ENCODE results near the gene MFAP5. TPM values are rescaled to one million over a fixed set of nuclear protein-coding genes. Genes with fewer than 3 reads are reported as not detected.

The MFAP5 gene
- total RNA-seq, 2 experiments from 2014 or later = not detected

DNA sequence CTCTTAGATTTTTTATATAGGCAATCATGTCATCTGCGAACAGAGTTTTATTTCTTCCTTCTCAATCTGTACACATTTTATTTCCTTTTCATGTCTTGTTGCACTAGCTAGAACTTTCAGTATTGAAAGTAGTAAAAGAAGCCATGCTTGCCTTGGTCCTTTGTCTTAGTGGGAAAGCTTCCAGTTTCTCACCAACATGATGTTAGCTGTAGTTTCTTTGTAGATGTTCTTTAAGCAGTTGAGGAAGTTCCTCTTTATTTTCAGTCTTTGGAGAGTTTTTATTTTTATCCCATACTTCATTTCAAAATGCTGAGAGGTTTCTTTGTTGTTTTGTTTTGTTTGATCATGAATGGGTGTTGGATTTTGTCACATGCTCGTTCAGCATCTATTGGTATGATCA, 22.4 kb upstream of the MFAP5 start:
- H3K4me3 Mint-ChIP-seq = no peak overlapping the region
- DNase-seq = no peak
- H3K9me3 Mint-ChIP-seq = no peaks in the 10 kb centered on the region
- peaks cover 4% of the 10 kb centered on the region for H3K4me1 Mint-ChIP-seq
- no peak overlapping the region for H3K27ac Mint-ChIP-seq
- no peaks in the 10 kb centered on the region for H3K36me3 Mint-ChIP-seq
- no peaks in the 10 kb centered on the region for H3K27me3 Mint-ChIP-seq

GRCh38 chr12:8681129-8681884, 18.7 kb upstream of the MFAP5 start:
- DNase-seq = no peak
- H3K4me1 Mint-ChIP-seq = peaks cover 4% of the 10 kb centered on the region
- H3K27me3 Mint-ChIP-seq = peaks cover 3% of the 10 kb centered on the region
- H3K9me3 Mint-ChIP-seq = no peaks in the 10 kb centered on the region
- H3K36me3 Mint-ChIP-seq = no peaks in the 10 kb centered on the region
- H3K4me3 Mint-ChIP-seq = no peak overlapping the region
- H3K27ac Mint-ChIP-seq = no peak overlapping the region

DNA sequence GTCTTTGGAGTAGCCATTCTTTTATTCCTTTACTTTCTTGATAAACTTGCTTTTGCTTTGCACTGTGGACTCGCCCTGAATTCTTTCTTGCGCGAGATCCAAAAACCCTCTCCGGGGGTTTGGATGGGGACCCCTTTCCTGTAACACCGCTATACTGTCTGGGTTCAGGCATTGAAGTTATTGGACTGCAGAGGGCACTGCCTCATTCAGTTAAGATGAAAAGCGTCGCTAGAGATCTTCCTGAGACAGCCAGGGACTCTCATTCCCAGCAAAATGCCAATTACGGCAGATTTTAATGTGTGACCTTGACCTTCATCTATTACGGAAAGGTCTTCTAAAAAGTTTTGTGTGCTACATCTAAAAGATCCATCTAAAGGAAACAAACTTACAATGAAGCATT, 17.9 kb upstream of the MFAP5 start:
- Mint-ChIP-seq H3K9me3 (no peaks in the 10 kb centered on the region), H3K4me3 (no peak overlapping the region), H3K36me3 (no peaks in the 10 kb centered on the region), H3K4me1 (peaks cover 4% of the 10 kb centered on the region), H3K27ac (no peak overlapping the region), H3K27me3 (peaks cover 3% of the 10 kb centered on the region)
- DNase-seq = no peak

DNA sequence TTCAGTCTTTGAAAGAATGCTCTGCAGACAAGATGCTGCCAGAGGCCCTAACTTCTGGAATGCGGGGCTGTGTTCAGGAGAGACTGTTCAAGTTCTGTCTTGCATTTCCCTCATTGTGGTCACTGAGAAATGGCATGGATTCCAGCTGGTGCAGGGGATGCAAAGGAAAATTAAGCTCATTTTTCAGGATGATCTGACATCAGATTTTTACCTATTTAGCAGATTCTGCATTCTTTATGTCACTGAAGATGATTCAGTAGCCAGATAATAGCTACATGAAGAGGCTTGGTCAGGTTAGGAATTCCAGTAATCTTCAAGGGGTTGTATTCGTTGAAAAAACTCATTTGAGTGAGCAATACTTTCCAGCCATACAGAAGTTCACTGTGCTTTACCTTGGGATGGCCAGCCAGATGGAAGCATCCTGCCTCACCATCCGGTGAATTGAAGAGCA, 16.1 kb upstream of the MFAP5 start:
- Mint-ChIP-seq H3K9me3 (no peaks in the 10 kb centered on the region), H3K4me3 (no peak overlapping the region), H3K4me1 (peaks cover 6% of the 10 kb centered on the region), H3K27me3 (peaks cover 3% of the 10 kb centered on the region), H3K36me3 (no peaks in the 10 kb centered on the region), H3K27ac (no peak overlapping the region)
- no peak for DNase-seq

DNA sequence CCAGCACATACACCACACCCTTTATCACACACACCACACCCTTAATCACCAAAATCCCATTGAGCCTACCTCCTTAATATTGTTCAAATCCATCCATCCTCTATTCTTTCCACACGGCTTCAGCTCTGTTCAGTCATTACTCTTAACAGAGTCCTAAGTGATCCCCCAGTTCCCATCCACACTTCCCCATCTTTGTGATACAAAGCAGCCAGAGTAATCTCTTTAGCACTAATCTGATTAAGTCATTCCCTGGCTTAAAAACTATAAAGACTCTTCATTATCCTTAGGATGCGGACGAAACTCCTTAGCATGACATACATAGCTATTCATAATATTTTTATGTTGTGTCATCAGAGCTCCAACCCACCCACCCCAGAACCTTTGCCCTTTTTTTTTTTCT, 14.7 kb upstream of the MFAP5 start:
- no peak overlapping the region for H3K4me3 Mint-ChIP-seq
- H3K27me3 Mint-ChIP-seq = peaks cover 3% of the 10 kb centered on the region
- H3K9me3 Mint-ChIP-seq = no peaks in the 10 kb centered on the region
- no peak for DNase-seq
- no peaks in the 10 kb centered on the region for H3K36me3 Mint-ChIP-seq
- H3K27ac Mint-ChIP-seq = no peak overlapping the region
- H3K4me1 Mint-ChIP-seq = peaks cover 6% of the 10 kb centered on the region

DNA sequence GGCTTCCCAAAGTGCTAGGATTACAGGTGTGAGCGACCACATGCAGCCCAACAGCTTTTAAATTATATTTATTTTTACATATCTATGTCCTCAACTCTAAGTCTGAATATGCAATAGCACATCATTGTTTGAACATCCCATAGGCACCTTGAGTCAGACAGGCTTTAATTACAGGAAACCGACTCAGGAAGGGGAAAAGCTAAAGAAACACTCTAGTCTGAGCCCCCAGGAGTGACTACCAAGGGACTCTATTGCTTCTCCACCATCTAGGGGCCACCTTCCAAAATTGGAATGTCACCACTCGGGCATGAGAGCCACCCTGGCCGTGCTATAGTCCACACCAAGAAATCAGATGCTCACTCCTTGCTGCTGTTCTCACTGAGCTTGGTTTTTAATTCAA, 14.0 kb upstream of the MFAP5 start:
- no peak overlapping the region for H3K27ac Mint-ChIP-seq
- H3K27me3 Mint-ChIP-seq = peaks cover 3% of the 10 kb centered on the region
- H3K4me1 Mint-ChIP-seq = peaks cover 2% of the 10 kb centered on the region
- peaks cover 2% of the 10 kb centered on the region for H3K9me3 Mint-ChIP-seq
- no peak overlapping the region for H3K4me3 Mint-ChIP-seq
- H3K36me3 Mint-ChIP-seq = no peaks in the 10 kb centered on the region
- DNase-seq = no peak

DNA sequence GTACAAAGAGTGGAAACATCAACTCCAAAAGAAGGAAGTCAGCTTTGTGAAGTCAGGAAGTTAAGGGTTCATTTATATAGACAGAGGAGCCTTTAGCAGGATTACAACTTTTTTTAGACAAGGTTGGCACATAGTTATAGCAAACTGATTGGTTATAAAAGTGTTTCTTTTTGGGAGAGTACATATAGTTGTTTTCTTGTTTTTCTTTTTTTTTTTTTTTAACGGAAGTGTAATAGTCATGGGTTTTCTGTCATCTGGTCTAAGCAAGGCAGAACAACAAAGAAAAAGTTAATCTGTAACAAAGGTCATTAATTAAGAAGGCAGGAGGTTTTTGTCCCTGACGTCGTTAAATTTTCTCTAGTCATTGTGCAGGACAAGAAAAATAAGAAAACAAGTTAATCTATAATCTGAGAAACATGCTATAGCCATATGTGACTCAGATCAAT, 13.0 kb upstream of the MFAP5 start:
- H3K4me3 Mint-ChIP-seq = no peak overlapping the region

DNA sequence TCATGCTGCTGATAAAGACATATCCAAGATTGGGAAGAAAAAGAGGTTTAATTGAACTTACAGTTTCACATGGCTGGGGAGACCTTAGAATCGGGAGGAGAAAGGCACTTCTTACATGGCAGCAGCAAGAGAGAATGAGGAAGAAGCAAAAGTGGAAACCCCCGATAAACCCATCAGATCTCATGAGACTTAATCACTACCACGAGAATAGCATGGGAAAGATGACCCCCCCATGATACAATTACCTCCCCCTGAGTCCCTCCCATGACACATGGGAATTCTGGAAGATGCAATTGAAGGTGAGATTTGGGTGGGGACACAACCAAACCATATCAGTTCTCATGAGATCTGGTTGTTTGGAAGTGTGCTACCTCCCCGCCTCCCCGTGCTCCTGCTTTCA, 9.8 kb upstream of the MFAP5 start:
- Mint-ChIP-seq H3K27me3 (no peaks in the 10 kb centered on the region), H3K27ac (no peak overlapping the region), H3K4me1 (peaks cover 2% of the 10 kb centered on the region), H3K4me3 (no peak overlapping the region), H3K9me3 (peaks cover 2% of the 10 kb centered on the region), H3K36me3 (no peaks in the 10 kb centered on the region)
- no peak for DNase-seq

More for the DNA sequence above, 13.0 kb upstream of the MFAP5 start:
- Mint-ChIP-seq H3K9me3 (peaks cover 2% of the 10 kb centered on the region), H3K4me1 (peaks cover 2% of the 10 kb centered on the region), H3K36me3 (no peaks in the 10 kb centered on the region), H3K27ac (no peak overlapping the region), H3K27me3 (peaks cover 3% of the 10 kb centered on the region)
- DNase-seq = no peak

DNA sequence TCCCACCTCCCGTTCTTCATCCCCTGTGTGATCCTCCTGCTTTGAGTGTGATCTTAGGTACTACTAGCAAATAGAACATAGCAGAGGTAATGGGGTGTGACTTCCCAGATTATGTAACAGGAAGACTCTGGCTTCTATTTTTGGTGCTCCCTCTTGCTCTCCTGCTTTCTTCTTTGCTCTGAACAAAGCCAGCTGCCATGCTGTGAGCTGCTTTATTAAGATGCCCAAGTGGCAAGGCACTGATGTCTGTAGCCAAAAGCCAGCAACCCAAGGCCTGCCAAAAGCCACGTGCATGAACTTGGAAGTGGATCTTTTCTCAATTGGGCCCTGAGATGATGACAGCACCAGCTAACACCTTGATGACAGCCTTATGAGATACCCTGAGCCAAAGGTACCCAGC, 5.8 kb upstream of the MFAP5 start:
- no peak overlapping the region for H3K4me3 Mint-ChIP-seq
- no peaks in the 10 kb centered on the region for H3K36me3 Mint-ChIP-seq
- no peaks in the 10 kb centered on the region for H3K27me3 Mint-ChIP-seq
- no peaks in the 10 kb centered on the region for H3K4me1 Mint-ChIP-seq
- no peak for DNase-seq
- H3K27ac Mint-ChIP-seq = no peak overlapping the region
- peaks cover 2% of the 10 kb centered on the region for H3K9me3 Mint-ChIP-seq

DNA sequence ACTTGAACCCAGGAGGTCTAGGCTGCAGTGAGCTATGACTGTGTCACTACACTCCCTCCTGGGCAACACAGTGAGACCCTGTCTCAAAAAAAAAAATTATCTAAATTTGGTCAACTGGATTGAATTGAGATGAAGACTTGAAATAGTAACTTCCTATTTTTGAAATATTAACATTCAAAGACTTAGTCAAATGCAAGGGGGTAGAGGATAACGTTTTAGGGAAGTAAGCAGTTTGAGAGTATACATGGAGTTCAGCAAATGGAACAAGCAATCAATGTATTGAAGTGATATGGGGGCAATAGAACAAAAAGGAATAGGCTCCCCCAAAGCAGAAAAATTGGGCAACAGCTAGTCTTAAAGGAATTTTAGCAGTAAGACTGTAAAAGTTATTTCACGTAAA, 4.6 kb upstream of the MFAP5 start:
- H3K4me1 Mint-ChIP-seq = no peaks in the 10 kb centered on the region
- no peak overlapping the region for H3K4me3 Mint-ChIP-seq
- no peak overlapping the region for H3K27ac Mint-ChIP-seq
- peaks cover 2% of the 10 kb centered on the region for H3K9me3 Mint-ChIP-seq
- no peaks in the 10 kb centered on the region for H3K36me3 Mint-ChIP-seq
- no peak for DNase-seq
- no peaks in the 10 kb centered on the region for H3K27me3 Mint-ChIP-seq

DNA sequence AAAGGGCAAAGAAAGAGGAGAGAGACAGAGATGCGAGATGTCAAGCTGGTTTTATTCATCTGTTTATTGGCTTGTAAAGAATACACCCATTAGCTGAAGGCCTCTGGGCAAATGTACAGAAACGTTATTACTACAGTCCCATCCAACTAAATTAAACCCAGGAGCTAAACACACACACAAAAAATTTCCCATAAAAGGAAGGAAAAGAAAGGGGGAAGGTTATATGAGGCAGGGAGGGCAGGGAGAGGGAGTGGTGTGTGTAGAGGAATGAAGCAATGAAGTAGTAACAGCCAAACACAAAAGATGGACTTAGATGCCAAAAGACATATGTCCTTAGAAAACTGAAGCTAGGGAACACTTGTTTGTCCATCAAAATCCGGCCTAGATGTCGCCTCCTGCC, 3.1 kb upstream of the MFAP5 start:
- H3K27ac Mint-ChIP-seq = no peak overlapping the region
- no peak overlapping the region for H3K4me3 Mint-ChIP-seq
- H3K9me3 Mint-ChIP-seq = no peaks in the 10 kb centered on the region
- no peaks in the 10 kb centered on the region for H3K27me3 Mint-ChIP-seq
- H3K4me1 Mint-ChIP-seq = no peaks in the 10 kb centered on the region
- H3K36me3 Mint-ChIP-seq = no peaks in the 10 kb centered on the region
- no peak for DNase-seq

DNA sequence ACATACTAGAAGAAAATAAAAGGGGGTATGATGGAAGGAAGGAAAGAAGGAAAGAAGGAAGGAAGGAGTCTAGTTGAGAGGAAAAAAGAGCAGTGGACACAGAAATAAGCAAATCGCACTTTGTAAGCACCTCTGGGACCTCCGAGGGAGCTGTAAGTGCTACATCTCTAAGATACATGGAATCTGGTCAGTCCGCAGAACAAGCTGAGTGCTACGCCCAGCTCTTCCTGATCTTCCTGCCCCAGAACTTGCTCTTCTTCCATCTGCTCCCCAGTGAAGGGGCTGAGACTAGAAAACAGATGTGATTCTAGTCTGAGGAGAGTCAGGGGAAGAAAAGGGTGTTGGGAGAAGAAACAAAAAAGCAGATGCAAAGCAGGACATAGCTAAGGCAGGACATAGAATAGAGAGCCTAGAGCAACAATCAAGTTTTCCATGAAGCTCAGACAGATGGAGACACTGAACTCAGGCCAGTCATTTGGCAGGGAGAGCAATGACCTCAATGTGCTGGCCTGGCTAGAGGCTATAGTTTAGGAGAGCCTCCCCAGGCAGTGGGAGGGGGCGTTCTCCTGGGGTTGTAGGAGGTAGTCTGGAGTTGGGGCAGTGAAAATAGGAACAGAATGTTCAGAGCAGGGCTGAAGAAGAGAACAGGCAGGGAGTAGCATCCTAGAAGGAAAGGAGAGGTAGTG, 1.7 kb upstream of the MFAP5 start:
- no peaks in the 10 kb centered on the region for H3K27me3 Mint-ChIP-seq
- no peak overlapping the region for H3K4me3 Mint-ChIP-seq

GRCh38 chr12:8661751-8662150, 875 bp downstream of the MFAP5 start:
- H3K4me1 Mint-ChIP-seq = no peaks in the 10 kb centered on the region
- no peak overlapping the region for H3K4me3 Mint-ChIP-seq
- no peaks in the 10 kb centered on the region for H3K36me3 Mint-ChIP-seq
- H3K27ac Mint-ChIP-seq = no peak overlapping the region
- H3K9me3 Mint-ChIP-seq = no peaks in the 10 kb centered on the region
- no peak for DNase-seq
- H3K27me3 Mint-ChIP-seq = no peaks in the 10 kb centered on the region

More for the DNA sequence above, 1.7 kb upstream of the MFAP5 start:
- no peak for DNase-seq
- Mint-ChIP-seq H3K9me3 (no peaks in the 10 kb centered on the region), H3K36me3 (no peaks in the 10 kb centered on the region), H3K4me1 (no peaks in the 10 kb centered on the region), H3K27ac (no peak overlapping the region)

GRCh38 chr12:8661016-8661415, 1.6 kb downstream of the MFAP5 start:
- Mint-ChIP-seq H3K27me3 (no peaks in the 10 kb centered on the region), H3K4me1 (no peaks in the 10 kb centered on the region), H3K27ac (no peak overlapping the region), H3K36me3 (no peaks in the 10 kb centered on the region), H3K9me3 (no peaks in the 10 kb centered on the region), H3K4me3 (no peak overlapping the region)
- no peak for DNase-seq

DNA sequence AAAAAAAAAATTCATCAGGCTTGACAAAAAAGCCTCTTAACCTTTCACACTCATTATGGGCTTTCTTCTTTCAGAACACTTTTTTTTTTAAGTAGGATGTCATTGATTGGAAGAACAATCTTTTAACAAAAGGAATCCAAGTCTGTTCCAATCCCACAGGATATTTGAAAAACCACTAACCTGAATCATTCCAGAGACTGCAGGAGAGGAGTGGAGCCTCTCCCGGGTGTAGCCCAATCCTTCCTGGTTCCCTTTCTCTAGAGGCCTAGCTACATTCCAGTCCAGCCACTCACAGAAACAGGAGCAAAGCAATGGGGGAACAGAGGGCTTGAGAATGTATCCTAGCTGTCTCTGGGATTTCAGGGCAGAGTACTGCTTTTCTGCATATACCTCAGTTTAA, 4.3 kb downstream of the MFAP5 start:
- Mint-ChIP-seq H3K36me3 (no peaks in the 10 kb centered on the region), H3K9me3 (no peaks in the 10 kb centered on the region), H3K4me3 (no peak overlapping the region), H3K27ac (no peak overlapping the region), H3K4me1 (no peaks in the 10 kb centered on the region), H3K27me3 (no peaks in the 10 kb centered on the region)
- DNase-seq = no peak

GRCh38 chr12:8655421-8655820, 7.2 kb downstream of the MFAP5 start:
- Mint-ChIP-seq H3K27me3 (no peaks in the 10 kb centered on the region), H3K4me3 (no peak overlapping the region), H3K36me3 (no peaks in the 10 kb centered on the region), H3K4me1 (no peaks in the 10 kb centered on the region), H3K9me3 (no peaks in the 10 kb centered on the region), H3K27ac (no peak overlapping the region)
- no peak for DNase-seq
